Stimulated activated CD4-positive, alpha-beta T cell treated with anti-CD3 and anti-CD28 coated beads, Interleukin-1b, Interleukin-23, amount 100 ng/mL, for 24 hours (primary cell): ENCODE data around the gene FGGY.
"Not testable (repeated sequence)": the region's sequence is repeated elsewhere in the genome, so short reads cannot be mapped to it uniquely, and the experiment has no call there.

Experiments
- DNase-seq, 4 experiments: peaks; one replicate each; pipeline ENCODE4 v3.0.0-alpha.2; 2020; ENCODE audit warnings: low read depth in 4 of 4, low spot score in 1 of 4

The FGGY gene

DNA sequence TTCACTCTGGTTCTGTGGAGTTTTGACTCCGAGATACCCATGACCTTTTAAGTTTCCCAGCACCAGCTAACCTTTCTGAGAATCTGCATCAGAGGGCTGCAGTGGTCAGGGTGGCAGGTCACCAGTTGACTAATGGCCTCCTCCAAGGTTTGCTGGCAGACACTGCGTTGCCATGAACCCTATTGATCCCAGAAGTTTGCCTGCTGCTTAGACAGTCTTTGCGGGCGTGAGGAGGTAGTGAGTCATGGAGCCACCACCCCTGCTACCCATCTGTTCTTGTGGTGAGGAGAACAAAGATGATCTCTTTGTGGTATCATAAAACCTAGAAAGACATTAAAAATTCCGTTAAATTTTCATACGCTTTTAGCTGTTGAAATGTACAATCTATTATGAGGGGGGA, 180.4 kb downstream of the FGGY start:
- DNase-seq = peak in 1 of 4 experiments; percentile 13

- DNase-seq = no peak
Observed at GRCh38 chr1:59477867-59478266, 181.0 kb downstream of the FGGY start.

DNA sequence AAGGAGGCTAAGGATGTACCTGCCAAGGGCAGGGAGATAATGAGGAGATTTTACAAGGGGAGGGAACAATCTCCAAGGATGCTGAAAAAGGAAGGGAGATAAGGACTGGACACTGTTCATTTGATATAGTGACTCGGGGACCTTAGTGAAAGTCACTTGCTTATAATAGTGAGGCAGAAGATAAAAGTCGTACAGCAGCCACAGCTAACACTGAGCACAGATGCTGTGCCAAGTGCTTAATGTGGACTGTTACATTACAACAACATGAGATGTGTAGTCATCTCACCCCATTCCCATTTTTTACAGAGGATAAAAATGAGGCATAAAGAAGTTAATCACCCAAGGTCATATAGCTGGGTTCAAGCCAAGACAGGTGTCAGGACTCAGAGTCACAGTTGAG, 181.9 kb downstream of the FGGY start:
- no peak for DNase-seq

GRCh38 chr1:59480188-59480888, 183.4 kb downstream of the FGGY start:
- no peak for DNase-seq

- DNase-seq = no peak
Observed at GRCh38 chr1:59481881-59482505, 185.1 kb downstream of the FGGY start.

DNA sequence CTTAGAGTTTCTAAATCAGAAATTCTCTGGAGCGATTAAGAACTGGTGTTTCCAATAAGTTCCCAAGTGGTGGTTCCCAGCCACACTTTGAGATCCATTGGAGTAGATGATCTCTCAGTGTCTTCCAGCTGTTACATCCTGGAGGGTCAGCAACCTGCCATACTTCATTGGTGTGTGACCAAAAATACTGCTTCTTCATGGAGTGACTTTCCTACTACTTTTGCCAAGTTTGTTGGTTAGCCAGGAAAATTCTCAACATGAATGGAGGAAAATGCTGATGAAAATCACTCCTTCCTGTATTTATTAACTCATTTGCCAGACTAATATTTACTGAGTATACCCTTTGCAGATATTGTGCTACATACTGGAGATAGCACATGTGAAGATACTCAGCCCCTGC, 186.1 kb downstream of the FGGY start:
- no peak for DNase-seq

- no peak for DNase-seq
Observed at GRCh38 chr1:59484096-59484495, 187.2 kb downstream of the FGGY start.

DNA sequence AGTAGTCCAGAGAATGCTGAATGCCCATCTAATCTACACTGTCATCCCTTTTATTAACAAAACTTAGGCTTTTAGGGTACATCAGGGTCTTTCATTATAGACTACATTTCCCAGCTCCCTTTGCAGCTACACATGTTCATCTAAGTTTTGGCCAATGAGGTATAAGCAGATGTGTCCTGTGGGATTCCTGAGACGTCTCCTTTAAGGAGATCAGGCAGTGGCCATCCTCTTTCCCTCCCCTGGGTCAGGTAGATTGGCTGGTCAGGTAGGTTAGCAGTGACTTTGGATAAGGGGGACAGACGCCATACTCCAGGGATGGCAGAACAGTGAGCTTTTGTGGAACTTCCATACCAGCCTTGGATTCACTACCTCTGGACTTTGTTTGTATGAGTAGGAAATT, 188.3 kb downstream of the FGGY start:
- no peak for DNase-seq

DNA sequence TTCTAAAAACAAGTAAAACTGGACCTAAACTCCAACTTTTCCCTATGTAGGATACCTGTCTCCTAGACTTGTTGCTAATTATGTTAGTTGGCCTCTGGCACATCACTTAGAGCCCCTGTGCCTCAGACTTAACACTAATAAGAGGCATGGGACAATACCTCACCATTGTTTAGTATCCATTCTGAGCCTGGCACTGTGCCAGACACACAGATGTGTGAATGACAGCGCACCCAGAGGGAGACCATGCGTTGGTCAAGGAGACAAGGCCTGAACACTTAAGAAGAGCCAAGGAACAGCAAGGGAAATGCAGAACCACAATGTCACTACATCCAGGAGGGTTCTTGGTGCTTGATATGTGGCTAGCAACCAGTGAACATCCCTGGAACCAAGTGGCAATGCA, 189.1 kb downstream of the FGGY start:
- no peak for DNase-seq

DNA sequence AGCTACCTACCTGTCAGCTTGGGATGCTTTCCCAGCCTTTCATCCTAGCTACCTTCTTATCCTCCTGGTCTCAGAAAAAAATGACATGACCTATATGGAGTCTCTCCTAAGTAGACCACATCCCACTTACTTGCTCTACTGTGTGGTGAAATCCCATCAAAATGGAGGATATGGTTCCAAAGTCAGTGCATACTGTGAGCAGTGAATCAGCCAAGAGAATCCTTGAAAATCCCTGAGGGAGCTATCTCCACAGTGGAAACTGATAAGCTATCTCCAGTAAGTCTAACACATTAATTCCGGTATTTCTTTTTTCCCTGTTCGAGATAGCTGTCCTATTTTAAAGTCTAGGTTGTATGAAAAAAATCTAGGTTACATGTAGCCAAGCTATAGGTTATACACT, 189.7 kb downstream of the FGGY start:
- DNase-seq = no peak

DNA sequence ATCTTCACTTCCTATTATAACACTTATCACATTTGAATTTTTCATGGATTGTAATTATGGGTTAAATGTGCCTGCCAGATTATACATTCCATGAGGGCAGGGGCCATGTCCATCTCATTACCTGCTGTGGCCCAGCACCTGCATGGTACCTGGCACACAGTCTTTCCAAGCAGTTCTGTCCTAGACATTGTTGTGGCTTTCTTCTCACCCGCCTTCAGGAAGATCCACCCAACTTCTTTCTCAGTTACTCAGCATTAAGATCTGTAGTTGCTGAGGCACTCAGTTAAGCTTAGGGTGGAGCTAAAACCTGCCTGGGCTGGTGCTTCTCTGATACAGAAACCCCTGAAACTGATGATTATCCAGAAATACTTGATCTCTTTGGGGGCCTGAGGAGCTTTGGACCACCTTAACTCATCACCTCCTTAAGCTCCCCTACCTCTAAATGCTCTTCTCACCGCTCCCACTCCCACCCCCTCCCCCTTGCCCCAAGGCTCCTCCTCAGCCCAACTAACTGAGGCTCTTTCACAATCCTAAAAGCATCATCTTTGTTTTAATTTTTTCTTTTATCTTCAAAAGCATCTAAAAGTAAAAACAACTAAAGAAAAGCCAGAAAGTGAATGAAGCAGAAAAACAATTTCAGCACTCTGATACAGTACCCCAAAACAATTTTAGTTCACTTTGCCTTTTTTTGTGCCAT, 190.6 kb downstream of the FGGY start:
- no peak for DNase-seq

DNA sequence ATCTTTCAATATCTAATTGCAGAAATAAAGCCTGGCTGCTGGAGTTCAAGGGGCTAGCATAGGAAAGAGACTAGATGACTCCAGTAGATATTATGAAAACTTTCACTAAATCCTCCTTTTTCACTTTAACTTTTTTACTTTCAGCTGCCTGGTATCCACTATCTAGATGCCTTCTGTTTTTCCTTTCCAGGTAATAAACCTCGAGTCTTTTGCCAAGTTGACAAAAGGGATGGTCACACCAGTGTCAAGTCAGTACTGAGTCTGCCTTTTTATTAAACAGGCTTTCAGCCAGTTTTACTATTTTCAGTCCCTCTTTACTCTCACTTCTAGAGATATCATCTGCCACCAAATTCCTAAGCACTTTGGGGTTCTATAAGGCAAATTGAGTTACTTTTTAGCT, 195.6 kb downstream of the FGGY start:
- DNase-seq = no peak

DNA sequence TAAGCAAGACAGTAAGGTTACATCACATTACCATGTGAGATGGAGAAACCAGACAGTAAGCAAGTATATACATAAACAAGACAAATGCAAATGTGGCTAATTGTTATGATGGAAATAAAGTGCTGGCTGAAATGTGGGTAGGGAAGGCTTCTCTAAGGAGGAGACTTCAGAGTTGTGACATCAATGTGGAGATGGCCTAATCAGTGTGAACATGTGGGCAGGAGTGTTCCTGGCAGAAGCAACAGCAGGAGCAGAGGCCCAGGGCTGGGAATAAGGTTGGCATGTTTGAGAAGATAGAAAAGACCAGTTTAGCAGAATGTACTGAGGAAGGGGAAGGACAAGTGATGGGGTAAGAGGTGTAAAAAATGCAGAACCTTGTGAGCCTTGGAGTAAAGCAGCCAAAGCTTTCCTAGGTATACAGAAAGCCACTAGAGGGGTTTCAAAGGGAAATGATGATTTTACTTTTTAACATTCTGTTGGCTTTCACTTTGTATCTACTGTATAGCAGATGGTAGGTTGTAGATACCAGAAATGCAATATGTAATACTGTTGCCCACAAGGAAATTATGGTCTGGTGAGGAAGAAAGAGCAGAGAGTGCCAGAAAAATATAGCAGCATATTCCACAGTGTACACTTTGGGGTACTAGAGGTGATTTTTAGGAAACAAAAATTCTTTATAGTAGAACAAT, 197.4 kb downstream of the FGGY start:
- no peak for DNase-seq

DNA sequence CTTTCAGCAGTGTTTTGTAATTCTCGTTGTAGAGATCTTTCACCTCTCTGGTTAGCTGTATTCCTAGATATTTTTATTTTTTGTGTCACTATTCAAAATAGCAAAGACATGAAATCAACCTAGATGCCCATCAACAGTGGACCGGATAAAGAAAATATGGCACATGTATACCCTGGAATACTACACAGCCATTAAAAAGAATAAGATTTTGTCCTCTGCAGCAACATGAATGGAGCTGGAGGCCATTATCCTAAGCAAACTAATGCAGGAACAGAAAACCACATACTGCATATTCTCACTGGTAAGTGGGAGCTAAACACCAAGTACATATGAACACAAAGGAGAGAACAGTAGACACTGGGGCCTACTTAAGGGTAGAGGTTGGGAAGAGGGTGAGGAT, 199.3 kb downstream of the FGGY start:
- DNase-seq = not testable (repeated sequence)

DNA sequence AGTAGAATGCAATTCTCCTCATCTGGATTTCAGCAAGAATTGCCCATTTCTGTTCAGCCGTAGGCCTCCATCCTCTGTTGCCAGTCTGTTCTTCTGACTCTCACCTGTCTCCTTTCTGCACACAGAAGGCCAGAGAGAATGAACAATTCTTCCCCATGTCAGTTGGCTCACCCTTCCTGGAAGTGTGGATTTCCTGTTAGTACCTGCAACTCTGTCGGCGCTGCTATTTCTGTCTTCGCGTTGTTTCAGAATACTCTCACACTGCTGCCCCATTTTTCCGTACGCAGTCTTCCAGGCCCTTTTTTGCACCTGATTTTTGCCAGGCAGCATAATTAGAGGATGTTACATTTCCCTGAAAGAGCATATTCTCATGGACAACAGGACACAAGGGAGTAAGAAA, 200.7 kb downstream of the FGGY start:
- no peak for DNase-seq

DNA sequence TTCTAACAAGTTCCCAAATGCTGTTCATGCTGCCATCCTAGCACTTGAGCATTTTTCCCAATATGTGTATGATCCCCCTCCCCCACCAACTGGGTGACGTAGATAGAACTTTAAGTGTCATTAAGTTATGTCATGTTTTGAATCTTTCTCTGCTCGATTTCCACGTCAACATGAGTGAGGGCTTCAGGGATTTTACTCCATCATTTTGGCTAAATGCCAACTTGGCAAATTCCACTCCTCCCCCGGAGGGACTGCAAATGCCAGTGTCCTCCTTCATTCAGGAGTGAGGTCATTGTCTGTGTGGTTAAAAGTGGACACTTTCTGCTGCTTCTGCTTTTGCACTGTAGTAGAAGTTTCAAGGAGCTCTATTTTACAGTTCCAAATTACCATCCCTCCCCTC, 201.7 kb downstream of the FGGY start:
- DNase-seq = no peak

- DNase-seq = no peak
Observed at GRCh38 chr1:59499273-59499942, 202.5 kb downstream of the FGGY start.

DNA sequence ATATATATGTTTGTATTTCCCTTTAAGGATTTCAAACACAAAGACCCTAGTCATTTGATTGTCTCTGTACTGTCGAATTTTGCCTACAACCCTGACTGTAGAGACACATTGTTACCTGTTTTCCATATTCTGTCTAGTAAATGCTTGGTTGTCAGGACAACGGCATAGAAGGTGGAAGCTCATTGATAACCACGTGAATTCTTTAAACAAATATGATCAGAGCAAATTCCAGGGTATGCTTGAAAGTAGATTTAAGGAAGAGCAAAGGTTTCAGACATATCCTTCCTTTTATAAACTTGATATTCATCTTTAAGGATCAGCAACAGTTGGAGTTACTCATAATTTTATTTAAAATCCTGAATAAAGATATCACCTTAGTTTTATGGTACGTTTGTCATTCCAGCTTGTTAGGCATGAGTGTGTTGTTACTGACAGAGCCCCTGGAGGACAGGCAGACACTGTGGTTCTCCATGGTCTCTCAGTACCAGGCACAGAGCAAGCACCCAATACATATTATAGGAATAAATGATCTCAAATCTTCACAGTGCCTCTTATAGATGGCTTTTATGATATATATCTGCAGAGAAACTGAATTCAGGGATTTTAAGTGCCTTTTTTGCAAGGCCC, 203.2 kb downstream of the FGGY start:
- DNase-seq = no peak

GRCh38 chr1:59500950-59501742, 204.3 kb downstream of the FGGY start:
- DNase-seq = no peak

DNA sequence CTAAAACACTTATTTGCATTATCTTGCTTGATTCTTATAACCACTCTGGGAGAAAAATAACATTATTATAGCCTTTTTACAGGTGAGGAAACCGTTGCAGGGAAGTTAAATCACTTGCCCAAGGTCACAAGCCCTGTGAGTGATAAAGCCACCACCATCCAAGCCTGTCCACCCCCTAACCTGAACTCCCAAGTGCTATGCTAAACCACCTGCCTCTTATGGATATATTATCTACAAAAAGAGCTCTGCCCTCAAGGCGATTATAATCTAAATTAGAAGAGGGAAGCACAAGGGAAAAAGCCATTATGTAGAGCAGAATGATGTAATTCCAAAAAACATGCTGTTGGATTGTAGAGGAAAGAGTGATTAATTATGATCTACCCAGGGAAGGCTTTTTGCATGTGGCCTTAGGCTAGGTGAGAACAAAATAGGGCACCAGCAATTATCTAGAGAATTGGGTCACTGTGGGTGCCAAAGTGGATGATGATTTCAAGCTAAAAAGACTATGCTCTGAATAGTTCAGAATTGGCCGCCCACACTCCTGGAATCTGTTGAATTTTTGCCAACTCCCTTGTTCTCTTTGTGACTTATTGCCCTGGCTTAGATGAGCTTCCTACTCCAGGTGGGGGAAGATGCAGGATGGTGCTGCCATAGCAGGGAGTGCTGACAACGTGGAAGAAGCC, 205.3 kb downstream of the FGGY start:
- DNase-seq = no peak
